ENCODE measurements around the gene PDP2.

The PDP2 gene

DNA sequence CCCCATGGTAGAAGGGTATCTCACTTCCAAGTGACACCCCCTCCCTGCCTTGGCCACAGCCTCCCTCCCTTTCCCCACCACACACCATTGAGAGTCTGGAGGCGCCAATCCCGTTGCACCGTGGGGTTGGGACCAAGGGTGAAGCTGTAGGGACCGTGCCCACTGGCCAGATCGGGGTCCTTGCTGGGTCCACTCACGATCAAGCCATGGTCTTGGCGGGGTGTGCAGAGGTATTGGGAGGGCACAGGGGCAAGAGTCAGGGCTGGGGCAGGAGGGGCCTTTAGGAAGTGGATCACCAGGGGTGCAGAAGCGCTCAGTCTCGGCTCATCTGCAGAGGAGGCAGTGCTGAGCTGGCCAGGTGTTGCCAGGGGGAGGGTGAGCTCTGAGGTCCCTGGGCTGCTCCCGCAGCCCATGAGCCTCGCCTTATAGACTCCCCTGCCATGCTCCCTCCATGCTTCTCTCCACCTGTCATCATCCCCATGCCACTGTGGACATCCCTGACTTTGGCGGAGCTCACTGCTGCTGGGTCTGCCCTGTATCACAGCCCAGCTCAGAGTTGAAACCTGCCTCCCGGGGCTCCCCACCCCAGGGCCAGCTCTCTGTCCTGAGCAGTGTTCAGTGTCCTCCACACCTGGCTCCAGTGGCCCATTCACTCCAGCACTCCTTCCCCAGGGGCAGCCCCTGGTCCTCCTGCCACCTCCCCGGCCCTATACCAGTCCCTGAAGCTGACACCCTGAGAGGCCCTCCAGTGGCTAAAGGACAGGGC, 30.0 kb downstream of the PDP2 start:
- H3K9me3 ChIP-seq (ENCODE audit: control insufficient read depth, low read length) = no peaks in the 10 kb centered on the region
- H3K4me1 ChIP-seq (ENCODE audit: control insufficient read depth, insufficient read depth, low read length) = no peaks in the 10 kb centered on the region
- WGBS, 2 experiments = 84 to 85% methylated on average over 14 of the region's 14 CpGs
- no peak overlapping the region for H3K27ac ChIP-seq (ENCODE audit: insufficient read depth, low read depth, low read length, poor library complexity, severe bottlenecking)
- no peaks in the 10 kb centered on the region for H3K36me3 ChIP-seq (ENCODE audit: control insufficient read depth, insufficient read depth, low read length)
- no peaks in the 10 kb centered on the region for H3K27me3 ChIP-seq (ENCODE audit: control insufficient read depth, insufficient read depth, low read length, poor library complexity, severe bottlenecking)
- no peak overlapping the region for H3K4me3 ChIP-seq (ENCODE audit: insufficient read depth, low read depth, low read length)

DNA sequence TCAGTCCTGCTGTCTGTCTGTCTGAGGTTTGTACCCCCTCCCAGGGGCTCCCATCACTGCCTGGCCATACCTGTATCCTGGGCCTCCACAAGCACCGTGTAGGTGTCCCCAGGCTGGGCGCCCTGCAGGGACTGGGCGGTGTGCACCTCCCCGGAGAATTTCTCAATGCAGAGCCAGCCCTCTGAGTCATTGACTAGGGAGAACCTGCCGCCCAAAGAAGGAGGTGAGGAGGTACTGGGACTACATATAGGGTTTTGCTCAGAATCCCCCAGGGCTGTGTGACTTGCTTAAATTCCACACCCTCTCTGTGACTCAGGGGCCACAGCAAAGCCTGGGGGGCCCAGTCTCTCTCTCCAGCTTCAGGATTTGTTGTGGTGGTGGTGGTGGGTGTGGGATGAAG, 30.8 kb downstream of the PDP2 start:
- 78 to 86% methylated on average over 5 of the region's 5 CpGs for WGBS, 2 experiments
- no peaks in the 10 kb centered on the region for H3K27me3 ChIP-seq (ENCODE audit: control insufficient read depth, insufficient read depth, low read length, poor library complexity, severe bottlenecking)

DNA sequence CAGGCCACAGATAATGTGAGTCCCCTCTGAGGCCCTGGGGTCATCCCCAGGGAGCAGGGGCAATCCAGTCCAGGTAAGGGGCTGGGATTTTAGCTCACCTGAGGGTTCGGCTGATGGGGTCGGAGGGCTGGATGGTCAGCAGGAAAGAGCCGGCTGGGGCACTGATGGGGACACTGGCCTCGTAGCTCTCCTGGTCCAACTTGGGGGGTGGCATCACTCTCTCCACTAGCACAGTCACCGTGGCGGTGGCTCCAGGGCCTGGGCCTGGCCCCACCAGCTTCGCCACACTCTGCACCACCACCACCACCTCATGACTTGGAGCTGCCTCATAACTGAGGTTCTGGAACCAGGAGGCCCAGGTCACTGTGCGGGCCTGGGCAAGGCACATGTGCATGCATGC, 31.5 kb downstream of the PDP2 start:
- H3K36me3 ChIP-seq (ENCODE audit: control insufficient read depth, insufficient read depth, low read length) = no peaks in the 10 kb centered on the region
- WGBS, 2 experiments = 93 to 94% methylated on average over 8 of the region's 8 CpGs
- H3K27me3 ChIP-seq (ENCODE audit: control insufficient read depth, insufficient read depth, low read length, poor library complexity, severe bottlenecking) = no peaks in the 10 kb centered on the region
- no peaks in the 10 kb centered on the region for H3K4me1 ChIP-seq (ENCODE audit: control insufficient read depth, insufficient read depth, low read length)
- no peak overlapping the region for H3K4me3 ChIP-seq (ENCODE audit: insufficient read depth, low read depth, low read length)
- no peak overlapping the region for H3K27ac ChIP-seq (ENCODE audit: insufficient read depth, low read depth, low read length, poor library complexity, severe bottlenecking)
- no peaks in the 10 kb centered on the region for H3K9me3 ChIP-seq (ENCODE audit: control insufficient read depth, low read length)

More for the DNA sequence above, 30.8 kb downstream of the PDP2 start:
- Histone ChIP-seq H3K36me3 (ENCODE audit: control insufficient read depth, insufficient read depth, low read length) (no peaks in the 10 kb centered on the region), H3K4me3 (ENCODE audit: insufficient read depth, low read depth, low read length) (no peak overlapping the region), H3K27ac (ENCODE audit: insufficient read depth, low read depth, low read length, poor library complexity, severe bottlenecking) (no peak overlapping the region), H3K9me3 (ENCODE audit: control insufficient read depth, low read length) (no peaks in the 10 kb centered on the region), H3K4me1 (ENCODE audit: control insufficient read depth, insufficient read depth, low read length) (no peaks in the 10 kb centered on the region)

DNA sequence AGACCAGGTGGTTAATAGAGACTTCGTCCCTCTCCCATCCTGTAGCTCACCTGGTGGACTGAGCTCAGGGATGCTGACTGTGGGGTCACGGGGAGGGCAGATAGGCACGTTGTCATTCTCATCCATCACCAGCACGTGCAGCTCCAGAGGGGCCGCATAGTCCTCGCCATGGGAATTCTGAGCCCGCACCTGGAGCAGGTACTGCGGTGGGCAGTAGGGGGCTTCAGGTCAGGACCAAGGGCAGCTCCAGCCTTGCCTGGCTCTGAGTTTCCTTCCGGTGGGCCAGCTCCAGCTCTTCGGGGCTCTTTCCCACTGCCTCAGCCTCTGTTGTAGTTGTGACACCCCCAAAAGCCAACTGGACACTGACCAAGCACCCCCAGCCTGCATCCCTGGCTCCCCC, 32.8 kb downstream of the PDP2 start:
- no peak overlapping the region for H3K27ac ChIP-seq (ENCODE audit: insufficient read depth, low read depth, low read length, poor library complexity, severe bottlenecking)
- 55 to 60% methylated on average over 10 of the region's 10 CpGs for WGBS, 2 experiments
- H3K4me3 ChIP-seq (ENCODE audit: insufficient read depth, low read depth, low read length) = no peak overlapping the region
- no peaks in the 10 kb centered on the region for H3K36me3 ChIP-seq (ENCODE audit: control insufficient read depth, insufficient read depth, low read length)
- no peaks in the 10 kb centered on the region for H3K27me3 ChIP-seq (ENCODE audit: control insufficient read depth, insufficient read depth, low read length, poor library complexity, severe bottlenecking)
- H3K4me1 ChIP-seq (ENCODE audit: control insufficient read depth, insufficient read depth, low read length) = no peaks in the 10 kb centered on the region
- H3K9me3 ChIP-seq (ENCODE audit: control insufficient read depth, low read length) = no peaks in the 10 kb centered on the region

DNA sequence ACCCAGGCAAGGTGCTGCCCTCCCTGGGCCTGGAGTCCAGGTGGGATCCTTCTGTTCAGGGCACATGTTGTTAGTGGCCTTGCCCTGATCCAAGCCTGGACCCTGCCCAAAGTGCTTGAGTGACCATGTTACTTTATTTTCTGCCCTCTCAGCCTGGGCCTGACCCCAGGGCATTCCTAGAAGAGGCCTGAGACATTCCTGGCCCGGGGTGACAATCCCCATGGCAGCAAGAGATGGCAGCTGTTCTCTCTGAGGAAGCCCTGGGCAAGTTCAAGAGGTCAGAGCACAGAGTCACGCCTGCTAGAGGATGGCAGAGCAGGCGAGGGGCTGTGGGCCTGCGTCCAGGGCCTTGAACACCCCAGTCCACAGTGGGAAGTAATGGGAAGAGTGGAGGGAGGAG, 33.4 kb downstream of the PDP2 start:
- H3K4me1 ChIP-seq (ENCODE audit: control insufficient read depth, insufficient read depth, low read length) = no peaks in the 10 kb centered on the region
- no peaks in the 10 kb centered on the region for H3K9me3 ChIP-seq (ENCODE audit: control insufficient read depth, low read length)
- WGBS, 2 experiments = 88 to 89% methylated on average over 4 of the region's 4 CpGs
- no peak overlapping the region for H3K4me3 ChIP-seq (ENCODE audit: insufficient read depth, low read depth, low read length)
- no peak overlapping the region for H3K27ac ChIP-seq (ENCODE audit: insufficient read depth, low read depth, low read length, poor library complexity, severe bottlenecking)
- H3K36me3 ChIP-seq (ENCODE audit: control insufficient read depth, insufficient read depth, low read length) = no peaks in the 10 kb centered on the region
- no peaks in the 10 kb centered on the region for H3K27me3 ChIP-seq (ENCODE audit: control insufficient read depth, insufficient read depth, low read length, poor library complexity, severe bottlenecking)

DNA sequence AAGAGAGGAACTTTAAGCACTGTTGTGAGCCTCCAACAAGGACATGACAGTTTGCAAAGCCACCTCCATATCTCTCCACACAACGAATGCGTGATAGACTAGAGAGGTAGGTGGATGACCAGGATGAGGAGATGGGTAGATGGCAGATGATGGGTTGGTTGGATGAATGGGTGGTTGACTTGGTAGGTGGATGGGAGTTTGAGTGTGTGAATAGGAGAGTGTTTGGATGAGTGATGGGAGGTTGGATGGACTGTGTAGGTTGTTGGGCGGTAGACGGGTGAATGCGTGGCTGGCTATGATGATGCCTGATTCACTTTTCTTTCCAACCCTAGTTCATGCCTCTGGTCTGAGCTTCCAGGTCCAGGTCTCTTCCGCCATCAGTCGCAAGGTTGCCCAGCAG, 34.2 kb downstream of the PDP2 start:
- no peak overlapping the region for H3K27ac ChIP-seq (ENCODE audit: insufficient read depth, low read depth, low read length, poor library complexity, severe bottlenecking)
- no peaks in the 10 kb centered on the region for H3K36me3 ChIP-seq (ENCODE audit: control insufficient read depth, insufficient read depth, low read length)
- 96 to 99% methylated on average over 7 of the region's 7 CpGs for WGBS, 2 experiments
- H3K4me1 ChIP-seq (ENCODE audit: control insufficient read depth, insufficient read depth, low read length) = no peaks in the 10 kb centered on the region
- no peaks in the 10 kb centered on the region for H3K27me3 ChIP-seq (ENCODE audit: control insufficient read depth, insufficient read depth, low read length, poor library complexity, severe bottlenecking)
- H3K9me3 ChIP-seq (ENCODE audit: control insufficient read depth, low read length) = no peaks in the 10 kb centered on the region
- no peak overlapping the region for H3K4me3 ChIP-seq (ENCODE audit: insufficient read depth, low read depth, low read length)

DNA sequence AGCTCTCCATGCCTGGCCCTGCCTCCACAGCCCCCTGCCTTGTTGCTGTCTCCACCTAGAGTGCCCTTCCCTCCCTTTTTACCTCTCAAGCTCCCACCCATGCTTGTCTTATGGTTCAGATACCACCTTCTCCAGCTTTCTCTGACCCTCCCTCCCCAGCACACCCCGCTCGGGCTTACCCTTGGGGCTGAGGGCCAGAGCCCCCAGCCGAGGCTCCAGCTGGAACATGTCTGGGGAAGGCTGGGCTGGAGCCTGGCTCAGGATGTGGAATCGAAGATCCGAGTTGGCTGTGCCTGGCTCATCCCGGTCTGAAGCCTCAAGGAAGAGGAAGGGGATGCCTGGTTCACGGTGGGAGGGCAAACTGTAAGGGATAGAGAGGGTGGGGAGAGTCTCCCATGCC, 34.7 kb downstream of the PDP2 start:
- Histone ChIP-seq H3K4me3 (ENCODE audit: insufficient read depth, low read depth, low read length) (no peak overlapping the region), H3K9me3 (ENCODE audit: control insufficient read depth, low read length) (no peaks in the 10 kb centered on the region), H3K36me3 (ENCODE audit: control insufficient read depth, insufficient read depth, low read length) (no peaks in the 10 kb centered on the region), H3K27me3 (ENCODE audit: control insufficient read depth, insufficient read depth, low read length, poor library complexity, severe bottlenecking) (no peaks in the 10 kb centered on the region), H3K4me1 (ENCODE audit: control insufficient read depth, insufficient read depth, low read length) (no peaks in the 10 kb centered on the region), H3K27ac (ENCODE audit: insufficient read depth, low read depth, low read length, poor library complexity, severe bottlenecking) (no peak overlapping the region)
- 80 to 84% methylated on average over 6 to 7 of the region's 7 CpGs for WGBS, 2 experiments

DNA sequence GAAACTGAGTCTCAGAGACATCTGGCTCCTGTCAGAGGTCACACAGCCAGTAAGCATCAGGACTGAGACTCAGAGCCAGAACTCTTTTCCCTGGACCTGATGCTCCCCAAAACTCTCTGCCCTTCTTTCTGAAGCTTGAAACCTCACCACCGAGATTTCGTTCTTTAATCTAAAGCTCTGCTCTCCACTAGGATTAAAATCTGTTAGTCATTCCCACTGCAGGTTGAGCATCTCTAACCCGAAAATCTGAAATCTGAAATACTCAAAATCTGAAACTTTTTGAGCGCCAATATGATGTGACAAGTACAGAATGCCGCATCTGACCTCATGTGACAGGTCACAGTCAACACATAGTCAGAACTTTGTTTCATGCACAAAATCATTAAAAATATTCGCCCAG, 36.2 kb downstream of the PDP2 start:
- no peak overlapping the region for H3K4me3 ChIP-seq (ENCODE audit: insufficient read depth, low read depth, low read length)
- no peak overlapping the region for H3K27ac ChIP-seq (ENCODE audit: insufficient read depth, low read depth, low read length, poor library complexity, severe bottlenecking)
- H3K36me3 ChIP-seq (ENCODE audit: control insufficient read depth, insufficient read depth, low read length) = no peaks in the 10 kb centered on the region
- 90 to 91% methylated on average over 6 of the region's 6 CpGs for WGBS, 2 experiments
- H3K9me3 ChIP-seq (ENCODE audit: control insufficient read depth, low read length) = no peaks in the 10 kb centered on the region
- no peaks in the 10 kb centered on the region for H3K27me3 ChIP-seq (ENCODE audit: control insufficient read depth, insufficient read depth, low read length, poor library complexity, severe bottlenecking)
- H3K4me1 ChIP-seq (ENCODE audit: control insufficient read depth, insufficient read depth, low read length) = no peaks in the 10 kb centered on the region

DNA sequence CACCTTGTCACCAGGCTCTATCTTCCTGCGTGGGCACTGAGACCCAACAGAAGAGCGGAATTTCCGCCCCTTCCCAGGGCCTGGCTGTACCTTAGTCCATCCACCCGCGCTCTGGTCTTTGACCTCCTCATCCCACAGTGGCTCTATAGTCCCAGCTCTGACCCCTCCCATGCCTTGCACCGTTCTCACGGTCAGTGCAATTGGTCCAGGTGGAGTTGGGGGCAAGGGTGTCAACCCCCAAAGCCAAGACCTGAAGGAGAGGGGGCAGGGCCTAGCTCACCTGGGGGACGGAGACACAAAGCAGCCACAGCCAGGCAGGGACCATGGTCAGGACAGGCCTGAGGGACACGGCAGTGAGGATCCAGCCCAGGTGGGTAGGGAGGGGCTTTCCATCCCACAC, 37.4 kb downstream of the PDP2 start:
- no peaks in the 10 kb centered on the region for H3K4me1 ChIP-seq (ENCODE audit: control insufficient read depth, insufficient read depth, low read length)
- H3K27me3 ChIP-seq (ENCODE audit: control insufficient read depth, insufficient read depth, low read length, poor library complexity, severe bottlenecking) = peaks cover 4% of the 10 kb centered on the region
- H3K4me3 ChIP-seq (ENCODE audit: insufficient read depth, low read depth, low read length) = no peak overlapping the region
- no peaks in the 10 kb centered on the region for H3K36me3 ChIP-seq (ENCODE audit: control insufficient read depth, insufficient read depth, low read length)
- no peak overlapping the region for H3K27ac ChIP-seq (ENCODE audit: insufficient read depth, low read depth, low read length, poor library complexity, severe bottlenecking)
- WGBS, 2 experiments = 89 to 92% methylated on average over 9 of the region's 9 CpGs
- H3K9me3 ChIP-seq (ENCODE audit: control insufficient read depth, low read length) = no peaks in the 10 kb centered on the region

DNA sequence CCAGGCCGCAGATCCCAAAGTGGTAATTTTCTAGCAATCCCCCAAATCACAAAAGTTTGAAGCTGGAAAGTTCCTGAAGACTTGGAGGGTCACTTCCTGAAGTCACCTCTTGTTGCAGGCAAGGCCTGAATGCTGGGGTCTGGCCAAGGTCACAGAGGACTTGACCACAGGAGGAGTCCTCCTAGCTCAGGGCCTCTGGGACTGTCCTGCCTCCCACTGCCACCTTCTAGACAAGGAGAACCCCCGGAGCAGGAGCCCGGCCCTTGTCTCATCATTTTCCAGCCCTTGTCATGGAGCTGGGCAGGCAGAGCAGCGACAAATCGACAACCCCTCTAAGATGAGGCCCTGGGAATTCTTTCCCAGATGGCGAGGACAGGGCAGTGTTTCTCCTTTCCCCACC, 38.0 kb downstream of the PDP2 start:
- Histone ChIP-seq H3K9me3 (ENCODE audit: control insufficient read depth, low read length) (no peaks in the 10 kb centered on the region), H3K27me3 (ENCODE audit: control insufficient read depth, insufficient read depth, low read length, poor library complexity, severe bottlenecking) (peaks cover 8% of the 10 kb centered on the region)
- 90 to 93% methylated on average over 6 of the region's 6 CpGs for WGBS, 2 experiments

More for the DNA sequence above, 38.0 kb downstream of the PDP2 start:
- no peak overlapping the region for H3K4me3 ChIP-seq (ENCODE audit: insufficient read depth, low read depth, low read length)
- H3K36me3 ChIP-seq (ENCODE audit: control insufficient read depth, insufficient read depth, low read length) = no peaks in the 10 kb centered on the region
- H3K4me1 ChIP-seq (ENCODE audit: control insufficient read depth, insufficient read depth, low read length) = no peaks in the 10 kb centered on the region
- H3K27ac ChIP-seq (ENCODE audit: insufficient read depth, low read depth, low read length, poor library complexity, severe bottlenecking) = no peak overlapping the region
